Heart left ventricle (tissue), 16 donors: Measurements from ENCODE around the gene KIF3C. TPM values are rescaled to one million over a fixed set of nuclear protein-coding genes. Genes with fewer than 3 reads are reported as not detected.

Source experiments
- ATAC-seq, 4 donors: fragments of 200-7000 bp; cut with Tn5 transposase; one replicate each; pipeline ENCODE4 v1.9.1; 2020 to 2022; ENCODE audit warnings: moderate library complexity in 4 of 4, mild to moderate bottlenecking in 3 of 4, moderate number of reproducible peaks in 1 of 4
- DNase-seq, 5 donors: peaks; one replicate each; pipeline ENCODE4 v3.0.0-alpha.2; 2020
- H3K27ac ChIP-seq, 12 donors: fragments of 200-600 bp; sonication (generic) in 4 of 12; one replicate each; pipeline versions ENCODE4 v1.5.0 to v1.8.0; 2016 to 2022; ENCODE audit warnings: mild to moderate bottlenecking in 2 of 12
- H3K27me3 ChIP-seq, 9 donors: fragments of 200-600 bp; sonication (generic) in 2 of 9; one replicate each; pipeline versions ENCODE4 v1.5.1 to v1.8.0; 2016 to 2022; ENCODE audit warnings: mild to moderate bottlenecking in 3 of 9
- H3K36me3 ChIP-seq, 9 donors: fragments of 200-600 bp; sonication (generic) in 2 of 9; one replicate each; pipeline versions ENCODE4 v1.5.0 to v1.8.0; 2018 to 2022; ENCODE audit warnings: mild to moderate bottlenecking in 2 of 9
- H3K4me1 ChIP-seq, 12 donors: fragments of 200-600 bp; sonication (generic) in 4 of 12; one replicate each; pipeline versions ENCODE4 v1.5.0 to v1.8.0; 2016 to 2022; ENCODE audit warnings: mild to moderate bottlenecking in 3 of 12
- H3K4me3 ChIP-seq, 12 donors: fragments of 200-600 bp; sonication (generic) in 4 of 12; one replicate each; pipeline versions ENCODE4 v1.5.0 to v1.8.0; 2017 to 2022; ENCODE audit warnings: mild to moderate bottlenecking in 9 of 12, moderate library complexity in 4 of 12
- H3K9me3 ChIP-seq, 12 donors: fragments of 200-600 bp; sonication (generic) in 4 of 12; one replicate each; pipeline versions ENCODE4 v1.5.0 to v1.8.0; 2016 to 2022; ENCODE audit warnings: mild to moderate bottlenecking in 1 of 12
- POLR2A ChIP-seq, 2 donors: fragments of 450-650 bp; IDR thresholded peaks; one replicate each; pipeline ENCODE4 v1.6.1; 2017; ENCODE audit warnings: antibody characterized with exemption in 2 of 2, mild to moderate bottlenecking in 2 of 2, moderate library complexity in 2 of 2
- WGBS, 4 donors: extraction: QIAGEN DNeasy Blood & Tissue Kit in 2 of 4; methylation state at CpG; one replicate each; pipeline versions ENCODE4 v1.1.5 to v1.1.7; 2013 to 2018; 5-methylcytosine and 5-hydroxymethylcytosine counted together
- intact Hi-C, 10 donors: fragments of 100-400 bp; cut with DNase I; formaldehyde crosslinking; loops; one replicate each; pipeline versions ENCODE4 v1.11.1 to v1.14.2; 2022
- polyA plus RNA-seq, 2 donors: library from polyadenylated mRNA; stranded (reverse); fragments of 200-250 nt; gene quantifications; one replicate each; pipeline ENCODE4 v1.2.3, GENCODE V29; 2013
- total RNA-seq, 9 donors: library from RNA; depleted of rRNA in 2 of 9; stranded (reverse); fragments of >200 nt in 2 of 9; fragmentation: NEBNext Ultra II Directional in 3 of 9; extraction: Animal tissue kit (Norgen Biotek cat#: 25700) in 3 of 9; gene quantifications; one replicate each; pipeline versions ENCODE4 v1.1.0 to v1.2.4, GENCODE V29; 2016 to 2023
- TF ChIP-seq, protein P1 (sequence below), 12 donors: fragments of 200-600 bp; sonication (generic) in 4 of 12; IDR thresholded peaks; one replicate each; pipeline versions ENCODE4 v1.5.0 to v1.8.0; 2018 to 2022; ENCODE audit warnings: antibody characterized with exemption in 12 of 12, mild to moderate bottlenecking in 5 of 12
- donor health status: ischemic (EF 13 %, LVEDD 7.1; RV severe dilation, severe dysfunction).
- donor health status: healthy with polysubstance abuse.
- donor health status: DM: no; HTN: yes; CAD: no.
- donor health status: DM: no; HTN: no; CAD: no.
- donor health status: ischemic (EF 25% LVEDD 6.9; RV normal size, moderate dysfunction).
- donor health status: ischemic (EF 25% LVEDD 5.7; RV mildly dilated, moderate dysfunction).
- donor health status: healthy.
- donor health status: DM: yes; HTN: yes; CAD: no.
- donor health status: ischemic (EF 35%, LVEDD 5.7; RV mildly dilated, moderate dysfunction).
- donor health status: nonischemic (EF 11% LVEDD 7.7; RV severe dilation, severe dysfunction).
- donor health status: DM: yes; HTN: yes; CAD: no.
- donor health status: PGD.
- donor health status: ischemic (EF 29% LVEDD 5.4; RV normal size, mild dysfunction).
- donor health status: nonischemic (EF 23%, LVEDD 6.1; RV moderate dilation, normal function).

KIF3C gene
- total and polyA plus RNA-seq, 11 donors: 0.93 to 8.9 (median 2.3) TPM

DNA sequence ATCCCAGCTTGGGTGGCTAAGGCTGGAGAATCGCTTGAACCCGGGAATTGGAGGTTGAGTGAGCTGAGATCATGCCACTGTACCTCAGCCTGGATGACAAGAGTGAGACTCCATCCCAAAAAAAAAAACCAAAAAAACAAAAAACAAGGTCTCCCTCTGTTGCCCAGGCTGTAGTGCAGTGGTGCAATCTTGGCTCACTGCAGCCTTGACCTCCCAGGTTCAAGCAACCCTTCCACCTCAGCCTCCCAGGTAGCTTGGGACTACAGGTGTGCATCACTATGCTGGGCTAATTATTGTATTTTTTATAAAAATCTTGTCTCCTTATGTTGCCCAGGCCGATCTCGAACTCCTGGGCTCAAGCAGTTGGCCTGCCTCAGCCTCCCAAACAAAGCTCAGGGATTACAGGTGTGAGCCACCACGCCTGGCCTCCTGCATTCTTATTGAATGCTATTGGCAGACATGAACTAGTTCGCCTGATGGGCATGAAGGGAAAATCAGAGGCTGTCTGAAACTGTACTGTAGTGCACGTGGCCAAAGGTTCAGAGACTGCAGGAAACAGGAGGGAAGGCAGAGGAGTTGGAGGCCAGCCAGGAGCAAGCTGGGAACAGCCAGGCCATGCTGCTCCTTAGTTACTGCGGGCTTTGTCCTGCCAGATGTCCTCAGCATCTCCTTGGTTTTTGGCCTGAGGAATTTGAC, 88.0 kb downstream of the KIF3C start:
- ATAC-seq (no peak), DNase-seq (peak in 3 of 5 donors; percentile 20 to 35 (median 34))
- H3K27ac ChIP-seq: no peak overlapping the region
- no peaks in the 10 kb centered on the region for H3K4me1 ChIP-seq
- H3K36me3 ChIP-seq: no peaks in the 10 kb centered on the region
- intact Hi-C loops: no loop called here
- no peak for TF ChIP-seq POLR2A (IDR thresholded peaks at IDR 0.05)
- H3K9me3 ChIP-seq: no peaks in the 10 kb centered on the region
- no peak overlapping the region for H3K4me3 ChIP-seq
- WGBS, 4 donors: 65 to 79% (median 71%) methylated on average over 7 to 8 of the region's 8 CpGs
- H3K27me3 ChIP-seq: no peaks in the 10 kb centered on the region

GRCh38 chr2:25891672-25892071, 90.6 kb downstream of the KIF3C start:
- Histone ChIP-seq H3K27me3 (no peaks in the 10 kb centered on the region), H3K27ac (no peak overlapping the region), H3K9me3 (no peaks in the 10 kb centered on the region), H3K4me1 (no peaks in the 10 kb centered on the region), H3K36me3 (no peaks in the 10 kb centered on the region), H3K4me3 (no peak overlapping the region)
- DNase-seq (no peak), ATAC-seq (no peak)
- intact Hi-C loops: no loop called here
- 86 to 92% (median 90%) methylated on average over 5 of the region's 5 CpGs for WGBS, 4 donors
- TF ChIP-seq, protein P1, sequence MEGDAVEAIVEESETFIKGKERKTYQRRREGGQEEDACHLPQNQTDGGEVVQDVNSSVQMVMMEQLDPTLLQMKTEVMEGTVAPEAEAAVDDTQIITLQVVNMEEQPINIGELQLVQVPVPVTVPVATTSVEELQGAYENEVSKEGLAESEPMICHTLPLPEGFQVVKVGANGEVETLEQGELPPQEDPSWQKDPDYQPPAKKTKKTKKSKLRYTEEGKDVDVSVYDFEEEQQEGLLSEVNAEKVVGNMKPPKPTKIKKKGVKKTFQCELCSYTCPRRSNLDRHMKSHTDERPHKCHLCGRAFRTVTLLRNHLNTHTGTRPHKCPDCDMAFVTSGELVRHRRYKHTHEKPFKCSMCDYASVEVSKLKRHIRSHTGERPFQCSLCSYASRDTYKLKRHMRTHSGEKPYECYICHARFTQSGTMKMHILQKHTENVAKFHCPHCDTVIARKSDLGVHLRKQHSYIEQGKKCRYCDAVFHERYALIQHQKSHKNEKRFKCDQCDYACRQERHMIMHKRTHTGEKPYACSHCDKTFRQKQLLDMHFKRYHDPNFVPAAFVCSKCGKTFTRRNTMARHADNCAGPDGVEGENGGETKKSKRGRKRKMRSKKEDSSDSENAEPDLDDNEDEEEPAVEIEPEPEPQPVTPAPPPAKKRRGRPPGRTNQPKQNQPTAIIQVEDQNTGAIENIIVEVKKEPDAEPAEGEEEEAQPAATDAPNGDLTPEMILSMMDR (IDR thresholded peaks at IDR 0.05): no peak
- no peak for TF ChIP-seq POLR2A (IDR thresholded peaks at IDR 0.05)

GRCh38 chr2:25887624-25888242, 94.6 kb downstream of the KIF3C start:
- Histone ChIP-seq H3K4me1 (no peaks in the 10 kb centered on the region), H3K27me3 (peaks cover 0 to 10% (median 0%) of the 10 kb centered on the region in 9 donors), H3K4me3 (no peak overlapping the region), H3K9me3 (no peaks in the 10 kb centered on the region), H3K27ac (no peak overlapping the region), H3K36me3 (no peaks in the 10 kb centered on the region)
- intact Hi-C loops: no loop called here
- ATAC-seq (no peak), DNase-seq (no peak)
- WGBS, 4 donors: 83 to 90% (median 87%) methylated on average over 5 of the region's 5 CpGs
- no peak for TF ChIP-seq POLR2A (IDR thresholded peaks at IDR 0.05)
- TF ChIP-seq, protein P1 (IDR thresholded peaks at IDR 0.05): no peak

DNA sequence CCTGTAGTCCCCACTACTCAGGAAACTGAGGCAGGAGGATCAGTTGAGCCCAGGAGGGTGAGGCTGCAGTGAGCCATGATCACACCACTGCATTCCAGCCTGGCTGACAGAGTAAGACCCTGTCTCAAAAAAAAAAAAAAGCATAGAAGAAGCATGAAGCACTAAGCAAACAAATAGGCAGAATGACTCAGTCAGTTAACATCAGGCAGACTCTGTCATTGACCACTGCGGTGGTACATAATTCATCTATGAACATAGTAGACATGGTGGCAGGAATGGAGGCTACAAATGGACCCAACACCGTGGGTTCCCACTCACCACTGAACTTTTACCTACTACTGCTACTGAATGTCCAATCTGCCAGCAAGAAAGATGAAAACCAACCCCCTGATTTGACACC, 96.4 kb downstream of the KIF3C start:
- 83 to 94% (median 91%) methylated on average over 2 of the region's 2 CpGs for WGBS, 4 donors
- no peak for DNase-seq
- no peak overlapping the region for H3K4me3 ChIP-seq
- no peak for ATAC-seq
- H3K36me3 ChIP-seq: no peaks in the 10 kb centered on the region
- H3K27ac ChIP-seq: no peak overlapping the region
- H3K4me1 ChIP-seq: no peaks in the 10 kb centered on the region
- TF ChIP-seq, protein P1 (IDR thresholded peaks at IDR 0.05): no peak
- no peak for TF ChIP-seq POLR2A (IDR thresholded peaks at IDR 0.05)
- intact Hi-C loops: no loop called here
- H3K9me3 ChIP-seq: no peaks in the 10 kb centered on the region
- H3K27me3 ChIP-seq: peaks cover 0 to 10% (median 0%) of the 10 kb centered on the region in 9 donors
